HepG2 (cell line): ENCODE data around the gene GDPGP1. TPM values are rescaled to one million over a fixed set of nuclear protein-coding genes. Genes with fewer than 3 reads are reported as not detected.
A peak's percentile ranks its signal among the peaks of the same experiment; 100 is the strongest.

ENCODE experiments used
- EED ChIP-seq: sonication (generic); formaldehyde crosslinking; IDR thresholded peaks from 2 replicates; pipeline ENCODE4 v1.5.0; 2020; ENCODE audit warnings: mild to moderate bottlenecking, missing genetic modification reagents
- FLYWCH1 ChIP-seq: sonication (generic); formaldehyde crosslinking; IDR thresholded peaks from 2 replicates; pipeline ENCODE4 v1.8.1; 2023; ENCODE audit warnings: mild to moderate bottlenecking, missing genetic modification reagents
- FOXP1 ChIP-seq, 2 experiments: fragments of 450-650 bp in 1 of 2; IDR thresholded peaks; 2 replicates each; pipeline ENCODE4 v1.6.1; 2017 to 2018; ENCODE audit warnings: antibody characterized with exemption in 1 of 2
- GATA4 ChIP-seq: sonication (generic); IDR thresholded peaks from 2 replicates; pipeline ENCODE4 v1.6.1; 2016; ENCODE audit warnings: antibody characterized with exemption, low read depth, borderline replicate concordance
- HNRNPL ChIP-seq: fragments of 200-400 bp; formaldehyde crosslinking; IDR thresholded peaks from 2 replicates; pipeline ENCODE4 v1.6.1; 2017; ENCODE audit warnings: mild to moderate bottlenecking, low read depth, low read length
- IKZF4 ChIP-seq: sonication (generic); formaldehyde crosslinking; IDR thresholded peaks from 2 replicates; pipeline ENCODE4 v1.5.1; 2020; ENCODE audit warnings: borderline replicate concordance, mild to moderate bottlenecking, low read depth, missing genetic modification reagents; ENCODE audit errors: not compliant biosample characterization
- JARID2 ChIP-seq: sonication (generic); formaldehyde crosslinking; IDR thresholded peaks from 2 replicates; pipeline ENCODE4 v1.8.1; 2023; ENCODE audit warnings: missing genetic modification reagents, inconsistent platforms; ENCODE audit not compliant: insufficient replicate concordance
- TOPORS ChIP-seq: sonication (generic); formaldehyde crosslinking; IDR thresholded peaks from 2 replicates; pipeline ENCODE4 v1.8.0; 2023; ENCODE audit warnings: mild to moderate bottlenecking, missing genetic modification reagents
- U2AF1 ChIP-seq: fragments of 200-400 bp; formaldehyde crosslinking; optimal IDR thresholded peaks from 2 replicates; pipeline ENCODE3; 2017; ENCODE audit warnings: mild to moderate bottlenecking, low read depth, low read length
- ZBTB38 ChIP-seq: sonication (generic); formaldehyde crosslinking; IDR thresholded peaks from 2 replicates; pipeline ENCODE4 v1.5.1; 2020; ENCODE audit warnings: mild to moderate bottlenecking, missing genetic modification reagents
- ZMYM2 ChIP-seq: sonication (generic); formaldehyde crosslinking; IDR thresholded peaks from 2 replicates; pipeline ENCODE4 v1.8.0; 2022; ENCODE audit warnings: mild to moderate bottlenecking, missing genetic modification reagents
- ZNF343 ChIP-seq: sonication (generic); formaldehyde crosslinking; IDR thresholded peaks from 2 replicates; pipeline ENCODE4 v1.4.0; 2020; ENCODE audit warnings: mild to moderate bottlenecking, missing genetic modification reagents
- ZNF543 ChIP-seq: sonication (generic); formaldehyde crosslinking; IDR thresholded peaks from 2 replicates; pipeline ENCODE4 v1.4.0; 2020; ENCODE audit warnings: mild to moderate bottlenecking, missing genetic modification reagents
- ZNF713 ChIP-seq: sonication (generic); formaldehyde crosslinking; IDR thresholded peaks from 2 replicates; pipeline ENCODE4 v1.4.0; 2020; ENCODE audit warnings: mild to moderate bottlenecking, missing genetic modification reagents
- ZNF724P ChIP-seq: sonication (generic); formaldehyde crosslinking; IDR thresholded peaks from 2 replicates; pipeline ENCODE4 v1.8.0; 2022; ENCODE audit warnings: missing genetic modification reagents, borderline replicate concordance
- ZNF790 ChIP-seq: sonication (generic); formaldehyde crosslinking; IDR thresholded peaks from 2 replicates; pipeline ENCODE4 v1.8.0; 2022; ENCODE audit warnings: missing genetic modification reagents, mild to moderate bottlenecking, borderline replicate concordance
- polyA plus RNA-seq, 8 experiments: library from polyadenylated mRNA; depleted of rRNA in 3 of 8; stranded (reverse) in 7 of 8; unstranded in 1 of 8; fragments of >200 nt; fragmentation: Illumina TruSeq in 4 of 8; extraction: Trizol in 4 of 8; gene quantifications; 2 replicates each; pipeline versions ENCODE4 v1.2.1 to v1.2.3, GENCODE V29; 2011 to 2016; ENCODE audit warnings: low read depth in 4 of 8, missing spikeins in 1 of 8, mixed read lengths in 1 of 8; ENCODE audit not compliant: insufficient read depth in 1 of 8
- total RNA-seq, 5 experiments: library from RNA; depleted of rRNA; stranded (reverse); fragments of >200 nt; fragmentation: Illumina TruSeq; extraction: Trizol; gene quantifications; 2 replicates each; pipeline ENCODE4 v1.2.3, GENCODE V29; 2016; ENCODE audit warnings: low read depth in 1 of 5
- TF ChIP-seq, protein P1 (sequence below): sonication (generic); formaldehyde crosslinking; IDR thresholded peaks from 2 replicates; pipeline ENCODE4 v1.5.0; 2020; ENCODE audit warnings: mild to moderate bottlenecking, missing genetic modification reagents
- TF ChIP-seq, protein P2 (sequence below): sonication (generic); formaldehyde crosslinking; IDR thresholded peaks from 2 replicates; pipeline ENCODE4 v1.9.0; 2021; ENCODE audit warnings: missing genetic modification reagents, borderline replicate concordance
- TF ChIP-seq, protein P3 (sequence below), 2 experiments: sonication (generic) in 1 of 2; formaldehyde crosslinking in 1 of 2; IDR thresholded peaks; 2 replicates each; pipeline versions ENCODE4 v1.6.1 to v1.9.0; 2014 to 2022; ENCODE audit warnings: antibody characterized with exemption in 1 of 2, borderline replicate concordance in 1 of 2, inconsistent platforms in 1 of 2, low read depth in 1 of 2, missing genetic modification reagents in 1 of 2

Gene GDPGP1
- total and polyA plus RNA-seq, 2 of the 13 experiments (the other 11 are each of a cell fraction or from before 2014, with no cell fraction given), result 1.5 to 4.3 TPM

DNA sequence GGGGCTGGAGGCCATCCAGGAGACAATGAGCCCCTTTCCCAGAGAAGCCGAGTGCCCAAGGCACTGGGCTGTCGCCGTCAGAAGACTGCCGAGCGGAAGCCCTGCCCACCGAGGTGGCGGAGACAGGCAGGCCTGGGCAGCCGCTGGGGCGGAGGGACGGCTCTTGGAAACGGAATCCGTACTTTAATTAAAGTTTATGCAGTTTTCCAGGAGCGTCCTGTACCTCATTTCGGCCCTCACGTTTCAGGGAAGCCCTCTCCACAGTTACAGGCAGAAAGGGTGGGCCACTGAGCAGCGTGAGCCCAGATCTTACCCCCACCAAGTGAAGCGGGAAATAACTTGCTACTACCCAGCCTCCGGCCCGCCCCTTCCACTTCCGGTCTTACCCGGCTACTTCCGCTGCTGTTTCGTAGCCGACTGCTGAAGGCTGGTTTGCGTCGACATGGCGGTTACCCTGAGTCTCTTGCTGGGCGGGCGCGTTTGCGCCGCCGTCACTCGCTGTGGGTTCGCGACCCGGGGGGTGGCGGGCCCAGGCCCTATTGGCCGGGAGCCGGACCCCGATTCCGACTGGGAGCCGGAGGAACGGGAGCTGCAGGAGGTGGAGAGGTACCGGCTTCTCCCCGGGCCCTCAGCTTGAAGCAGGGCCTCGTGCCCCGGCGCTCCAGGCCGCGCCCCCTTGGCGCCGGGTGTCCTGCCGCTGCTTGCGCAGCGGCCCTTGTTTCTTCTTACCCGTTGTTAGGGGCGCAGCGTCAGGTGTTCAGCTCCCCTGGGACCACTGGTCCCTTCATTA, 31.5 kb downstream of the GDPGP1 start, which contains the start of gene NGRN (continued):
- TF ChIP-seq, protein P1, sequence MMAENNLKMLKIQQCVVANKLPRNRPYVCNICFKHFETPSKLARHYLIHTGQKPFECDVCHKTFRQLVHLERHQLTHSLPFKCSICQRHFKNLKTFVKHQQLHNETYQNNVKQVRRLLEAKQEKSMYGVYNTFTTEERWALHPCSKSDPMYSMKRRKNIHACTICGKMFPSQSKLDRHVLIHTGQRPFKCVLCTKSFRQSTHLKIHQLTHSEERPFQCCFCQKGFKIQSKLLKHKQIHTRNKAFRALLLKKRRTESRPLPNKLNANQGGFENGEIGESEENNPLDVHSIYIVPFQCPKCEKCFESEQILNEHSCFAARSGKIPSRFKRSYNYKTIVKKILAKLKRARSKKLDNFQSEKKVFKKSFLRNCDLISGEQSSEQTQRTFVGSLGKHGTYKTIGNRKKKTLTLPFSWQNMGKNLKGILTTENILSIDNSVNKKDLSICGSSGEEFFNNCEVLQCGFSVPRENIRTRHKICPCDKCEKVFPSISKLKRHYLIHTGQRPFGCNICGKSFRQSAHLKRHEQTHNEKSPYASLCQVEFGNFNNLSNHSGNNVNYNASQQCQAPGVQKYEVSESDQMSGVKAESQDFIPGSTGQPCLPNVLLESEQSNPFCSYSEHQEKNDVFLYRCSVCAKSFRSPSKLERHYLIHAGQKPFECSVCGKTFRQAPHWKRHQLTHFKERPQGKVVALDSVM (CRISPR knock-in tag), result peak; percentile 34
- TF ChIP-seq, protein P2, sequence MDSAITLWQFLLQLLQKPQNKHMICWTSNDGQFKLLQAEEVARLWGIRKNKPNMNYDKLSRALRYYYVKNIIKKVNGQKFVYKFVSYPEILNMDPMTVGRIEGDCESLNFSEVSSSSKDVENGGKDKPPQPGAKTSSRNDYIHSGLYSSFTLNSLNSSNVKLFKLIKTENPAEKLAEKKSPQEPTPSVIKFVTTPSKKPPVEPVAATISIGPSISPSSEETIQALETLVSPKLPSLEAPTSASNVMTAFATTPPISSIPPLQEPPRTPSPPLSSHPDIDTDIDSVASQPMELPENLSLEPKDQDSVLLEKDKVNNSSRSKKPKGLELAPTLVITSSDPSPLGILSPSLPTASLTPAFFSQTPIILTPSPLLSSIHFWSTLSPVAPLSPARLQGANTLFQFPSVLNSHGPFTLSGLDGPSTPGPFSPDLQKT, result no peak
- TF ChIP-seq GATA4, result peak; percentile 54; the same call in 1 of the 2 replicates
- TF ChIP-seq ZNF790, result 0 out of 2 replicates have a peak, but pooled peaks have one; percentile 17
- no peak for TF ChIP-seq FOXP1 (IDR thresholded peaks at IDR 0.05)
- no peak for TF ChIP-seq FOXP1 (CRISPR knock-in tag; IDR thresholded peaks at IDR 0.05)
- peak; percentile 79; the same call in 1 of the 2 replicates for TF ChIP-seq TOPORS (CRISPR knock-in tag)
- TF ChIP-seq JARID2 (CRISPR knock-in tag), result no peak
- TF ChIP-seq ZNF543, result peak; percentile 87
- TF ChIP-seq ZNF713 (CRISPR knock-in tag), result no peak
- no peak for TF ChIP-seq ZNF724P (CRISPR knock-in tag)
- peak; percentile 83; the same call in 1 of the 2 replicates for TF ChIP-seq HNRNPL
- TF ChIP-seq EED (CRISPR knock-in tag), result no peak
- peak; percentile 99 for TF ChIP-seq ZNF343 (CRISPR knock-in tag)
- TF ChIP-seq U2AF1, result peak; percentile 13
- TF ChIP-seq FLYWCH1, result peak; percentile 81; the same call in 1 of the 2 replicates
- peak; percentile 82 for TF ChIP-seq IKZF4 (CRISPR knock-in tag)
- TF ChIP-seq ZMYM2 (CRISPR knock-in tag), result peak; percentile 26; the same call in 1 of the 2 replicates
- TF ChIP-seq, protein P3, sequence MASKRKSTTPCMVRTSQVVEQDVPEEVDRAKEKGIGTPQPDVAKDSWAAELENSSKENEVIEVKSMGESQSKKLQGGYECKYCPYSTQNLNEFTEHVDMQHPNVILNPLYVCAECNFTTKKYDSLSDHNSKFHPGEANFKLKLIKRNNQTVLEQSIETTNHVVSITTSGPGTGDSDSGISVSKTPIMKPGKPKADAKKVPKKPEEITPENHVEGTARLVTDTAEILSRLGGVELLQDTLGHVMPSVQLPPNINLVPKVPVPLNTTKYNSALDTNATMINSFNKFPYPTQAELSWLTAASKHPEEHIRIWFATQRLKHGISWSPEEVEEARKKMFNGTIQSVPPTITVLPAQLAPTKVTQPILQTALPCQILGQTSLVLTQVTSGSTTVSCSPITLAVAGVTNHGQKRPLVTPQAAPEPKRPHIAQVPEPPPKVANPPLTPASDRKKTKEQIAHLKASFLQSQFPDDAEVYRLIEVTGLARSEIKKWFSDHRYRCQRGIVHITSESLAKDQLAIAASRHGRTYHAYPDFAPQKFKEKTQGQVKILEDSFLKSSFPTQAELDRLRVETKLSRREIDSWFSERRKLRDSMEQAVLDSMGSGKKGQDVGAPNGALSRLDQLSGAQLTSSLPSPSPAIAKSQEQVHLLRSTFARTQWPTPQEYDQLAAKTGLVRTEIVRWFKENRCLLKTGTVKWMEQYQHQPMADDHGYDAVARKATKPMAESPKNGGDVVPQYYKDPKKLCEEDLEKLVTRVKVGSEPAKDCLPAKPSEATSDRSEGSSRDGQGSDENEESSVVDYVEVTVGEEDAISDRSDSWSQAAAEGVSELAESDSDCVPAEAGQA (IDR thresholded peaks at IDR 0.05; ENCODE audit: low read depth), result peak; percentile 73; the same call in 1 of the 2 replicates
- TF ChIP-seq, protein P3 (CRISPR knock-in tag; IDR thresholded peaks at IDR 0.05; ENCODE audit: borderline replicate concordance), result peak; percentile 41; the same call in 1 of the 2 replicates
- TF ChIP-seq ZBTB38 (CRISPR knock-in tag), result 0 out of 2 replicates have a peak, but pooled peaks have one; percentile 59
